Sigmoid colon (tissue), 7 donors: ENCODE results near the gene DUSP11. TPM values are rescaled to one million over a fixed set of nuclear protein-coding genes. Genes with fewer than 3 reads are reported as not detected.
"Not testable (repeated sequence)": the region's sequence is repeated elsewhere in the genome, so short reads cannot be mapped to it uniquely, and the experiment has no call there.

Experiments used
- DNase-seq: peaks from one replicate; pipeline ENCODE4 v3.0.0-alpha.2; 2019
- H3K27ac ChIP-seq, 4 donors: fragments of 200-600 bp; sonication (generic); one replicate each; pipeline ENCODE4 v1.5.1; 2016 to 2019; ENCODE audit warnings: mild to moderate bottlenecking in 1 of 4
- H3K27me3 ChIP-seq, 3 donors: fragments of 200-600 bp; sonication (generic); one replicate each; pipeline ENCODE4 v1.5.1; 2019; ENCODE audit warnings: mild to moderate bottlenecking in 1 of 3
- H3K36me3 ChIP-seq, 4 donors: fragments of 200-600 bp; sonication (generic); one replicate each; pipeline ENCODE4 v1.5.1; 2016 to 2019
- H3K4me1 ChIP-seq, 4 donors: fragments of 200-600 bp; sonication (generic); one replicate each; pipeline ENCODE4 v1.5.1; 2017 to 2019
- H3K4me3 ChIP-seq, 4 donors: fragments of 200-600 bp; sonication (generic); one replicate each; pipeline ENCODE4 v1.5.1; 2017 to 2019; ENCODE audit warnings: mild to moderate bottlenecking in 2 of 4, moderate library complexity in 1 of 4
- H3K9me3 ChIP-seq, 4 donors: fragments of 200-600 bp in 3 of 4; sonication (generic) in 3 of 4; one replicate each; pipeline versions ENCODE4 v1.5.1 to v1.6.1; 2013 to 2019
- CTCF ChIP-seq, 4 experiments: fragments of 450-650 bp in 3 of 4; fragments of 200-600 bp in 1 of 4; IDR thresholded peaks; one replicate each; pipeline ENCODE4 v1.5.1; 2016 to 2019; ENCODE audit warnings: antibody characterized with exemption in 4 of 4, mild to moderate bottlenecking in 3 of 4, moderate library complexity in 2 of 4
- EP300 ChIP-seq, 4 donors: sonication (generic); formaldehyde crosslinking; IDR thresholded peaks; one replicate each; pipeline ENCODE4 v1.6.1; 2017; ENCODE audit warnings: antibody characterized with exemption in 4 of 4
- POLR2A ChIP-seq, 2 donors: fragments of 450-650 bp; IDR thresholded peaks; one replicate each; pipeline ENCODE4 v1.6.1; 2016; ENCODE audit warnings: antibody characterized with exemption in 2 of 2, mild to moderate bottlenecking in 2 of 2, moderate library complexity in 2 of 2
- POLR2AphosphoS5 ChIP-seq, 4 donors: sonication (generic); formaldehyde crosslinking; IDR thresholded peaks; one replicate each; pipeline ENCODE4 v1.6.1; 2017; ENCODE audit warnings: antibody characterized with exemption in 4 of 4
- WGBS, 2 donors: extraction: QIAGEN DNeasy Blood & Tissue Kit; methylation state at CpG; one replicate each; pipeline ENCODE4 v1.1.7; 2013; 5-methylcytosine and 5-hydroxymethylcytosine counted together
- intact Hi-C: fragments of 100-400 bp; cut with DNase I; formaldehyde crosslinking; loops from one replicate; pipeline ENCODE4 v1.15.1; 2023
- polyA plus RNA-seq, 3 donors: library from polyadenylated mRNA; stranded (reverse); fragments of 200-250 nt; gene quantifications; one replicate each; pipeline ENCODE4 v1.2.3, GENCODE V29; 2013
- total RNA-seq, 4 donors: library from RNA; depleted of rRNA; stranded (reverse); fragments of >200 nt; gene quantifications; one replicate each; pipeline ENCODE4 v1.1.0, GENCODE V29; 2016
- donor health status: healthy with polysubstance abuse.
- donor health status: Bipolar disorder and iron deficiency.
- donor health status: healthy.

Gene DUSP11
- total and polyA plus RNA-seq, 7 donors = 12.9 to 34.7 (median 25.3) TPM

GRCh38 chr2:73812635-73813034 lies 32.7 kb upstream of the DUSP11 start:
- intact Hi-C loops = no loop called here

GRCh38 chr2:73811878-73812277 lies 32.0 kb upstream of the DUSP11 start:
- Histone ChIP-seq H3K27me3 (no peaks in the 10 kb centered on the region), H3K4me3 (no peak overlapping the region), H3K36me3 (no peaks in the 10 kb centered on the region), H3K4me1 (no peaks in the 10 kb centered on the region), H3K9me3 (no peaks in the 10 kb centered on the region), H3K27ac (no peak overlapping the region)
- no peak for DNase-seq
- no peak for TF ChIP-seq POLR2A (IDR thresholded peaks at IDR 0.05)
- no peak for TF ChIP-seq EP300 (IDR thresholded peaks at IDR 0.05)
- no peak for TF ChIP-seq POLR2AphosphoS5 (IDR thresholded peaks at IDR 0.05)
- TF ChIP-seq CTCF (IDR thresholded peaks at IDR 0.05) = no peak
- intact Hi-C loops = no loop called here

More at GRCh38 chr2:73812635-73813034, 32.7 kb upstream of the DUSP11 start:
- no peaks in the 10 kb centered on the region for H3K27me3 ChIP-seq
- H3K36me3 ChIP-seq = no peaks in the 10 kb centered on the region
- H3K4me1 ChIP-seq = no peaks in the 10 kb centered on the region
- no peak overlapping the region for H3K4me3 ChIP-seq
- no peak overlapping the region for H3K27ac ChIP-seq
- DNase-seq = no peak
- no peaks in the 10 kb centered on the region for H3K9me3 ChIP-seq
- TF ChIP-seq EP300 (IDR thresholded peaks at IDR 0.05) (no peak), POLR2AphosphoS5 (IDR thresholded peaks at IDR 0.05) (no peak)

GRCh38 chr2:73783883-73784282 lies 4.0 kb upstream of the DUSP11 start, which contains the start of gene C2orf78:
Gene C2orf78, plus strand, starts transcription at chr2:73784183. Its CDS starts 127 bp downstream, at chr2:73784310.
- intact Hi-C loops, H3K4me3 ChIP-seq, H3K27me3 ChIP-seq, H3K36me3 ChIP-seq, H3K27ac ChIP-seq, DNase-seq, H3K9me3 ChIP-seq: not testable (repeated sequence)
- WGBS, 2 donors = 56 to 77% methylated on average over 3 of the region's 3 CpGs
- H3K4me1 ChIP-seq = peaks cover 0 to 10% (median 6%) of the 10 kb centered on the region in 4 donors

GRCh38 chr2:73783402-73783801 lies 3.5 kb upstream of the DUSP11 start:
- H3K36me3 ChIP-seq, H3K9me3 ChIP-seq, H3K4me3 ChIP-seq, DNase-seq, H3K27ac ChIP-seq, H3K27me3 ChIP-seq, intact Hi-C loops: not testable (repeated sequence)
- peaks cover 0 to 15% (median 10%) of the 10 kb centered on the region in 4 donors for H3K4me1 ChIP-seq
- WGBS, 2 donors = 82 to 84% methylated on average over 15 of the region's 15 CpGs

- Histone ChIP-seq H3K4me1 (peaks cover 0 to 21% (median 16%) of the 10 kb centered on the region in 4 donors), H3K27me3 (no peaks in the 10 kb centered on the region), H3K4me3 (peak overlapping the region; percentile 63 to 97 (median 76)), H3K9me3 (no peaks in the 10 kb centered on the region), H3K36me3 (peaks cover 0 to 18% (median 2%) of the 10 kb centered on the region in 4 donors), H3K27ac (peak overlapping the region; percentile 84 to 97 (median 88))
- 1 to 5% methylated on average over 7 of the region's 7 CpGs for WGBS, 2 donors
- DNase-seq = no peak
- TF ChIP-seq EP300 (IDR thresholded peaks at IDR 0.05) (no peak), POLR2AphosphoS5 (IDR thresholded peaks at IDR 0.05) (no peak), POLR2A (IDR thresholded peaks at IDR 0.05) (no peak), CTCF (IDR thresholded peaks at IDR 0.05) (no peak)
- intact Hi-C loops = no loop called here
These were observed 307 bp upstream of the DUSP11 start for GRCh38 chr2:73780237-73780582.

- H3K27ac ChIP-seq = peak overlapping the region; percentile 84 to 97 (median 88)
- intact Hi-C loops = not testable (repeated sequence)
- 71 to 74% methylated on average over 18 of the region's 18 CpGs for WGBS, 2 donors
These were observed 936 bp downstream of the DUSP11 start for GRCh38 chr2:73778867-73779466.

More at GRCh38 chr2:73778867-73779466, 936 bp downstream of the DUSP11 start:
- not testable (repeated sequence) for DNase-seq, H3K9me3 ChIP-seq, H3K27me3 ChIP-seq
- Histone ChIP-seq H3K4me1 (peaks cover 0 to 21% (median 16%) of the 10 kb centered on the region in 4 donors), H3K4me3 (peak overlapping the region; percentile 63 to 97 (median 76)), H3K36me3 (peaks cover 0 to 30% (median 6%) of the 10 kb centered on the region in 4 donors)
